ENCODE data around the gene CD6.
"Not testable (repeated sequence)": the region's sequence is repeated elsewhere in the genome, so short reads cannot be mapped to it uniquely, and the experiment has no call there.

Gene CD6

DNA sequence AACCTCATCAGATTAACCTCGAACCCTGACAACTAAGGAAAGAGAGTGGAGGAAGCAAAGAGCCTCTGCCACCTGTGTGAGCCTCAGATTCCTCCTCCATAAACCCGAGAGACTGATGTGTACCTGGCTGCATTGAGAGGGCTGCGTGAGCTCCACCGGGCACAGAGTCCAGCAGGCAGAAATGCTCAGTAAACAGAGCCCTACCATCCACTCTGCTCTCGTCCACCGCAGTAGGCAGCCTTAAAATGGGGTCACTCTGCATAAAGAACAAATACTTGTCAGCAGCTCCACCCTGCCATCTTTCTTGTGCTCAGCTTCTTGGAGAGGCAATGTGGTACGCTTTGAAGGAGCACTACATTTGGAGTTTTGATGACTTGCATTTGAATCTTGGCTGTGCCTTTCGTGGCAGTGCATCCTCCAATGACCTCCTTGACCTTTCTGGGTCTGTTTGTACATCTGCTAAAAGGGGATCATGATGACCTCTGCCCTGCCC, 87.8 kb downstream of the CD6 start:
- no peak for DNase-seq

DNA sequence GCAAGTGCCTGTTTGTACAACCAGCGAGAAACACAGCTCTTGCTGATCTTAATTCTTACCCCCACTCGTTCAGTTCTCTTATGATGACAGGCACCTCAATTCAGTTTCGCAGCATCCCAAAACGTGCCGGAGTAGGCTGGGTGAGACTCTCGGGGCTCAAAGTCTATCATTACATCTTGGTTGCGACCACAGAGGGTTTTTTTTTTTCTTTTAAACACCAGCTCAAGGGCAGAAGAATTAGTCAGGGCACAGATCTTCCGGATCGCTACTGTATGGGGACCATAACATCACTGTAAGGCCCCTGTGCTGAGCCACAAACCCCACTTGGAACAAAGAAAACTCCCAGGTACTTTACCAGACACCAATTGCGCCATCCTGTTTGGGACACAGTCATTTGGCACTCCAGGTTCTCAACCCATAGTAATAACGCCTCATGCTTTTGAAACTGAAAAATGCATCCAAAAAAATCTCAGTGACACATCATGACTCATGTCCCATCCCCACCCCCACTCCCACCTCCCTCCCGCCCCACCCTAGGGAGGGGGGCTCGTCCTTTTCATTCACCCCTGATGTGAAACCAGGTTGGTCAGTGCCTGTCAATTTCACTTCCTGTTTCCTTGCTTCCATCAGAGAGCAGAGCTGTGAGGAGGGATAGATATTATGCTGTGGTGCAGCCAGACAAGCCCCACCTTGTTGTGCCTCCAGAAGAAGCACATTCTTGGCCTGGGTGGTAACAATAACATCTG, 89.8 kb downstream of the CD6 start:
- no peak for DNase-seq

DNA sequence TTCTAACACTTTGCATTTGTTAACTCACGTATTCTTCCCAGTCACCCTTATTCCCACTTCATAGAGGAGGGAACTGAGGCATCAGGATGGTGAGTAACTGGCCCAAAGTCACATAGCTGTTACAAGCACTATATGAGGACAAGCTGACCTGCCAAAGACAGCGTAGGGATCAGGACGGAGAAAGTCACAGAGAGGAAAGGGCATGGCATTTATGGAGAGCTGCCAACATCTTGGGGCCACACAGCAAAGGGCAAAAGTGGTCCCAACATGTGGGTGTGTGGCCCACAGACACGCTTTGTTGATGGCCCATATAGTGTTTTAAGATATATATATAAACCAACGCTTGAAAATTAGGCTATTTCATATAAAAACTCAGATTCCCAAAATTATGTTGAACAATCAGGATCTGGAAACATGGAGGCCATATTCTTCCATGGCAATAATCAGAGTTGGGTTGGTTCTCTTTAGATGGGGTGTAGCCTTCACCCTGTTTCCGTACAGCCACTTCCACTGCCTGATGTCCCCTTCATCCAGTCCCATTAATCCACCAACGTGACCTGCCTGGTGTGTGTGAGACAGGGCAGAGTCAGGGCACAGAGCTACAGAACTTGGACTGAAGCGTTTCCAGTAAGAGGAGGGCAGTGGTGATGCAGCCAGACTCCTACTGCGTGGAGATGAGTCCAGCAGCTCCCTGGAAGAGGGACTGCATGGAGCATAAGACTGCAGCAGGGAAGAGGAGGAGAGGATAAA, 90.9 kb downstream of the CD6 start:
- no peak for DNase-seq

DNA sequence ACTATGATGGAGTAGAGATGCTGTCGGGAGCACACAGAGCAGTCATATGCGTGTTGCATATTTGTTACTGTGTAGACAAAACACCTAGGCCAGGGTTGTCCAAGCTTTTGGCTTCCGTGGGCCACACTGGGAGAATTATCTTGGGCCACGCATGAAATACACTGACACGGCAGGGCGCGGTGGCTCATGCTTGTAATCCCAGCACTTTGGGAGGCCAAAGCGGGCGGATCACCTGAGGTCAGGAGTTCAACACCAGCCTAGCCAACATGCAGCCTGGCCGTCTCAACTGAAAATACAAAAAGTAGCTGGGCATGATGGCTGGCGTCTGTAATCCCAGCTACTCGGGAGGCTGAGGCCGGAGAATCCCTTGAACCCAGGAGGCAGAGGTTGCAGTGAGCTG, 93.8 kb downstream of the CD6 start:
- not testable (repeated sequence) for DNase-seq

DNA sequence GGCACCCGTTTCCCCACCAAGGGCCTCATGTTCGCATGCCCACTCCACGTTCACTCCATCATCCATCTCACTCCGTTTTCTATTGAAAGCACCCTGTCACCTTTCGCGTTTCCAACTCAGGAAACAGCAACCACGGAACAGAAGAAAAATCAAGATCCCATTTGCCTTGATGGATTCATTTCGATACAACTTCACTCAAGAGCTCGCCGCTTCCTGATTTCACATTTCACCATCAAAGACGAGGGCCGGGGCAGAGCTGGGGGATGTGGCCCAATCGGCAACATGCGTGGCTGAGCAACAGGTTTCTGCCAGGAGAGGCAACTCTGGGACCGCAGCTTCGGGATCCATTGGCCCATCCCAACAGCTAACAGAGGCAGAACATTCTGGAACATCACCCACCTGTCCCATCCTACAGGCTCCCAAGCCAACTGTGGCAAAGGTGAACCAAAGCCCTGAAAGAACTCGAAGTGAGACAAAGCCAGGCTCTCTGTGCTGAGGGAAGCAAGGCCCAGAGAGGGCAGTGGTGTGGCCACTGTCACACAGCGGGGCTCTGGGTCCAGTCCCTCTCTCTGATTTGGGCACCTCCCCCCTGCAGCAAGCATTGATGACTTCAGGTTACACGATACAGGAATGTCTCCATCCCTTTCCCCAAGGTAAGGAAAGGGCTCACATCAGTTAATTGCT, 94.6 kb downstream of the CD6 start:
- DNase-seq, result no peak

DNA sequence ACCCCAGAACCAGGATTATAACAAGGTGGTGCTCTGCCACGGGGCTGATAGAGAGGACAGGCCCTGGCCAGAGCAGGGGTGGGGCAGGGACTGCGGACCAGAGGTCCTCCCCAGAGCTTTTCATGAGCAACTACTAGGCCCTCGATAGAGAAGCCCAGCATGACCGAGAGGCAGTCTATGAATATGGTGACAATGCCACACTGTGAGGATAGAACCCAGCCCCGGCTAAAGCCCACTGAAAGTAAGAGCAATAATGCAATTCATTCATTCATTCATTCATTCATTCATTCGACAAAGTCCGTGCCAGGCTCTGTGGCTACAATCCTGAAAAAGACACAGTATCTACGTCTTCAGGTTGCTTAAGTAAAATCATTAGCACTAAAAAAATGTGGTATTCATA, 95.2 kb downstream of the CD6 start:
- no peak for DNase-seq

DNA sequence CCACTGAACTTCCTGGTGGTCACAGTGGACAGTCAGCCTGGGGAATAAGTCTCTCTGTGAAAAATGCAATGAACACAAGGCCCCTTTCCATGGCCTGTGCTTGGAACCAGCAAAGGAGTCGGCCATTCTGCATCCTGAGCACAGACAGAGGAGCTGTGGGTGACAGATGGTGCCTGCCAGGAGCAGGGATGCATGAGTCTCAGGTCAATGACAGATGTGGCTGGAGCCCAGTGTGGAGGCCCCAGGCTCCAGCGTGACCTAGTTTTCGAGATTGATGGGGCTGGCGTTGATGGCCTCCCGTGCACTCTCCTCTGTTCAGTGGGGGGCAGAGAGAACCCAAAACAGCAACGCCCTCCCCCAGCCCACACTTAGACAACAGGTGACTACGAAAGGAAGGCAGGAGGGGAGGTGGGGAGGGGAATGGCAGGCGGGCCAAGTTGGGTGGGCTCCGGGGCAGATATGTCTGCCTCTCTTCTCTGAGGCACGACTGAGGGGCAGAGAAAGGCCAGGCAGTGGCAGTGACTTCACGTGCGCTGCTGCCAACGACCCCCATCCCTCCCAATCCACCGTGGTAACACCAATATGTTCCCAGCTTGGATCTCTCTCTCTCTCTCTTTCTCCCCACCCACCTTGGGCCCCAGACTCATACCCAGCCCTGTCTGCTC, 96.4 kb downstream of the CD6 start:
- no peak for DNase-seq

DNA sequence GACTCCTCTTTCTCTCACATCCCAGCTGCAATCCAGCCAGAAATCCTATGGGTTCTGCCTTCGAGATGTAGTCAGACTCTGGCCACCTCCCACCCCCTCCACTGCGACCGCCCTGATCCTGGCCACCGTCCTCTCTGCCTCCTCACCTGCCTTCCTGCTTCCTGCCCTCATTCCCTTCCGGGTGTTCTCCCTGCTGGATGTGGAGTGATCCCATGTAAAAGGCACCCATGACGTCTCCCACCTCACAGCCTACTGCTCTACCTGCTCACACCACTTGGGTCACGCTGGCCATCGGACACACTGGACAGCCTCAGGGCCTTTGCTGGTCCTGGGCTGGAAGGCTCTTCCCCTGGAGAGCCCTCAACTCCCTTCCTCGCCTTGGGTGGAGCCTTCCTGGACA, 97.1 kb downstream of the CD6 start:
- DNase-seq, result no peak

DNA sequence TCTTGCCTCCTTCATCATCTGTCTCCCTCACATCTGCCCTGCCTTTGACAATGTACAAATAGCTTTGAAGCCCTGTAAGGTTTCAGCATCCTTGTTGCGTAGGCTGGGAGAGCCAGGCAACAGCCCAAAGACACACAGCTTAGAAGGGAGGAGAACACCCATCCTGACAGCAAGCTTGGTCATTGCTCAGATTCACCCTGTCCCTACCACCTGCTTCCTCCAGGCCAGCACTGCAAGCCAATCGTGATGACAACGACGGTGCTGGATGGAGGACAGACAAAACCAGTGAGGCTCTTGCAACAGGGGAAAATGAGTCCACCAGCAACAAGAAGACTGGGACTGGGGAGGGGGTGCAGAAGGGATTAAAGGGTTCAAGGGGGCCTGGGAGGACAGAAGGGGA, 97.9 kb downstream of the CD6 start:
- no peak for DNase-seq
